Measurements from ENCODE around the gene ZNF891. TPM values are rescaled to one million over a fixed set of nuclear protein-coding genes. Genes with fewer than 3 reads are reported as not detected.

ZNF891 gene
- total RNA-seq, 1 donor from 2014 or later, result 6.8 TPM

- no peak for DNase-seq (ENCODE audit: low spot score, unreplicated experiment)
- Mint-ChIP-seq H3K9me3 (ENCODE audit: low read depth) (peaks cover 53% of the 10 kb centered on the region), H3K4me1 (ENCODE audit: low read depth) (no peaks in the 10 kb centered on the region), H3K27ac (peak overlapping the region; percentile 56), H3K27me3 (no peaks in the 10 kb centered on the region), H3K4me3 (ENCODE audit: low read depth) (no peak overlapping the region), H3K36me3 (ENCODE audit: insufficient read depth) (peaks cover 54% of the 10 kb centered on the region)
- TF ChIP-seq CTCF (IDR thresholded peaks at IDR 0.05; ENCODE audit: unreplicated experiment), result no peak
Observed at GRCh38 chr12:133063556-133063955, 66.5 kb downstream of the ZNF891 start.

- no peak for DNase-seq (ENCODE audit: low spot score, unreplicated experiment)
- Mint-ChIP-seq H3K36me3 (ENCODE audit: insufficient read depth) (peaks cover 70% of the 10 kb centered on the region), H3K27me3 (no peaks in the 10 kb centered on the region), H3K27ac (peak overlapping the region; percentile 37), H3K4me3 (ENCODE audit: low read depth) (no peak overlapping the region), H3K9me3 (ENCODE audit: low read depth) (peaks cover 61% of the 10 kb centered on the region), H3K4me1 (ENCODE audit: low read depth) (no peaks in the 10 kb centered on the region)
- TF ChIP-seq CTCF (IDR thresholded peaks at IDR 0.05; ENCODE audit: unreplicated experiment), result no peak
Observed at GRCh38 chr12:133061954-133062353, 68.1 kb downstream of the ZNF891 start.

- H3K27me3 Mint-ChIP-seq, result no peaks in the 10 kb centered on the region
- H3K27ac Mint-ChIP-seq, result peak overlapping the region; percentile 93
- TF ChIP-seq CTCF (IDR thresholded peaks at IDR 0.05; ENCODE audit: unreplicated experiment), result no peak
- peaks cover 58% of the 10 kb centered on the region for H3K9me3 Mint-ChIP-seq (ENCODE audit: low read depth)
- DNase-seq (ENCODE audit: low spot score, unreplicated experiment), result no peak
- no peak overlapping the region for H3K4me3 Mint-ChIP-seq (ENCODE audit: low read depth)
- H3K36me3 Mint-ChIP-seq (ENCODE audit: insufficient read depth), result peaks cover 76% of the 10 kb centered on the region
- no peaks in the 10 kb centered on the region for H3K4me1 Mint-ChIP-seq (ENCODE audit: low read depth)
Observed at GRCh38 chr12:133058203-133059113, 71.6 kb downstream of the ZNF891 start.

- TF ChIP-seq CTCF (IDR thresholded peaks at IDR 0.05; ENCODE audit: unreplicated experiment), result no peak
- H3K9me3 Mint-ChIP-seq (ENCODE audit: low read depth), result peaks cover 55% of the 10 kb centered on the region
- peaks cover 75% of the 10 kb centered on the region for H3K36me3 Mint-ChIP-seq (ENCODE audit: insufficient read depth)
- H3K27ac Mint-ChIP-seq, result peak overlapping the region; percentile 93
- DNase-seq (ENCODE audit: low spot score, unreplicated experiment), result no peak
- H3K4me1 Mint-ChIP-seq (ENCODE audit: low read depth), result no peaks in the 10 kb centered on the region
- no peaks in the 10 kb centered on the region for H3K27me3 Mint-ChIP-seq
- no peak overlapping the region for H3K4me3 Mint-ChIP-seq (ENCODE audit: low read depth)
Observed at GRCh38 chr12:133057446-133057845, 72.6 kb downstream of the ZNF891 start.

Other genes with a start within 250 kb of the ZNF891 start
- 48.1 and 51.4 TPM in 2 replicates for gene CHFR, start 242.7 kb downstream of the ZNF891 start, total RNA-seq
- 28.7 and 28.8 TPM in 2 replicates for gene ZNF605, start 174.0 kb downstream of the ZNF891 start, total RNA-seq
- gene ZNF26, start 143.9 kb downstream of the ZNF891 start, total RNA-seq, result 12.9 and 13.4 TPM in 2 replicates
- 102 and 103 TPM in 2 replicates for gene ZNF84, start 92.8 kb downstream of the ZNF891 start, total RNA-seq
- gene ZNF140, start 49.4 kb downstream of the ZNF891 start, total RNA-seq, result 28.5 and 30.2 TPM in 2 replicates
- gene ZNF10, start 353 bp upstream of the ZNF891 start, total RNA-seq, result 24.6 and 26.1 TPM in 2 replicates
- gene ZNF268, start 51.2 kb upstream of the ZNF891 start, total RNA-seq, result 33.1 and 34.5 TPM in 2 replicates
- not detected in 2 replicates for gene ANHX, start 105.6 kb upstream of the ZNF891 start, total RNA-seq